ENCODE data around the gene GSDMA. TPM values are rescaled to one million over a fixed set of nuclear protein-coding genes. Genes with fewer than 3 reads are reported as not detected.

GSDMA gene
- total and polyA plus RNA-seq, 9 donors, result 0.10 to 0.55 (median 0.15) TPM; not detected in 5

- TF ChIP-seq CTCF (IDR thresholded peaks at IDR 0.05) (no peak), EP300 (IDR thresholded peaks at IDR 0.05) (no peak), POLR2A (IDR thresholded peaks at IDR 0.05) (no peak)
- Histone ChIP-seq H3K4me1 (ENCODE audit: insufficient read depth) (no peaks in the 10 kb centered on the region), H3K36me3 (no peaks in the 10 kb centered on the region), H3K27ac (no peak overlapping the region), H3K4me3 (peak overlapping the region; percentile 40), H3K27me3 (no peaks in the 10 kb centered on the region), H3K9me3 (no peaks in the 10 kb centered on the region)
- intact Hi-C loops (cut with DNase I), result loop anchor here in 1 of 4 donors (2.0 kb wide), 1 partner anchor 25 kb away; the partner anchor contains the start of genes LRRC3C and ORMDL3
- 65 to 78% (median 69%) methylated on average over 21 to 22 of the region's 22 CpGs for WGBS, 3 donors
- DNase-seq, result peak; percentile 40 to 67 (median 62)
Measured at GRCh38 chr17:39951924-39952679, 10.7 kb upstream of the GSDMA start.

GRCh38 chr17:39952680-39953470, 9.9 kb upstream of the GSDMA start:
- Histone ChIP-seq H3K4me1 (ENCODE audit: insufficient read depth) (no peaks in the 10 kb centered on the region), H3K4me3 (peak overlapping the region; percentile 40), H3K36me3 (no peaks in the 10 kb centered on the region), H3K9me3 (no peaks in the 10 kb centered on the region), H3K27me3 (no peaks in the 10 kb centered on the region), H3K27ac (peak overlapping the region in 1 of 2 donors; percentile 41)
- intact Hi-C loops (cut with DNase I), result loop anchor here in 1 of 4 donors (2.0 kb wide), 1 partner anchor 26 kb away; the partner anchor contains the start of genes LRRC3C and ORMDL3
- WGBS, 3 donors, result 1 to 2% (median 2%) methylated on average over 22 to 55 of the region's 55 CpGs
- no peak for TF ChIP-seq POLR2A (IDR thresholded peaks at IDR 0.05)
- no peak for TF ChIP-seq EP300 (IDR thresholded peaks at IDR 0.05)
- no peak for TF ChIP-seq CTCF (IDR thresholded peaks at IDR 0.05)
- peak; percentile 96 to 99 (median 98) for DNase-seq

- no peak for TF ChIP-seq EP300 (IDR thresholded peaks at IDR 0.05)
- TF ChIP-seq POLR2A (IDR thresholded peaks at IDR 0.05), result peak; percentile 21
- no peak for TF ChIP-seq CTCF (IDR thresholded peaks at IDR 0.05)
- WGBS, 3 donors, result 27 to 31% (median 28%) methylated on average over 9 of the region's 9 CpGs
- intact Hi-C loops (cut with DNase I), result loop anchor here in 1 of 4 donors (2.0 kb wide), 1 partner anchor 27 kb away; the partner anchor contains the start of genes LRRC3C and ORMDL3
- no peak for DNase-seq
- no peaks in the 10 kb centered on the region for H3K36me3 ChIP-seq
- H3K27ac ChIP-seq, result peak overlapping the region in 1 of 2 donors; percentile 41
- H3K27me3 ChIP-seq, result no peaks in the 10 kb centered on the region
- peak overlapping the region; percentile 28 for H3K4me3 ChIP-seq
- no peaks in the 10 kb centered on the region for H3K4me1 ChIP-seq (ENCODE audit: insufficient read depth)
- H3K9me3 ChIP-seq, result no peaks in the 10 kb centered on the region
Measured at GRCh38 chr17:39953471-39953888, 9.3 kb upstream of the GSDMA start.

- H3K27ac ChIP-seq, result no peak overlapping the region
- H3K4me1 ChIP-seq (ENCODE audit: insufficient read depth), result no peaks in the 10 kb centered on the region
- TF ChIP-seq EP300 (IDR thresholded peaks at IDR 0.05) (no peak), POLR2A (IDR thresholded peaks at IDR 0.05) (no peak), CTCF (IDR thresholded peaks at IDR 0.05) (no peak)
- 43 to 57% (median 48%) methylated on average over 4 of the region's 4 CpGs for WGBS, 3 donors
- H3K27me3 ChIP-seq, result no peaks in the 10 kb centered on the region
- H3K4me3 ChIP-seq, result no peak overlapping the region
- H3K9me3 ChIP-seq, result no peaks in the 10 kb centered on the region
- no peak for DNase-seq
- no peaks in the 10 kb centered on the region for H3K36me3 ChIP-seq
- intact Hi-C loops (cut with DNase I), result no loop called here
Measured at GRCh38 chr17:39954876-39955275, 7.9 kb upstream of the GSDMA start.

Data from ovary (tissue), 9 donors.